Stimulated activated effector memory CD8-positive, alpha-beta T cell treated with anti-CD3 and anti-CD28 coated beads, Interleukin-12 subunit alpha, Interleukin-12 subunit beta, amount 100 ng/mL, for 72 hours (primary cell): ENCODE measurements around the gene ADGRG4.
"Not testable (repeated sequence)": the region's sequence is repeated elsewhere in the genome, so short reads cannot be mapped to it uniquely, and the experiment has no call there.

Source experiments
- ATAC-seq: fragments of 150-1000 bp; cut with Tn5 transposase; 2 replicates; pipeline ENCODE4 v1.10.0; 2021
- DNase-seq, 2 donors: peaks; one replicate each; pipeline ENCODE4 v3.0.0; 2021 to 2022; ENCODE audit warnings: low spot score in 2 of 2
- H3K27ac Mint-ChIP-seq: one replicate; pipeline ENCODE4 v1.8.0; 2022; ENCODE audit warnings: mild to moderate bottlenecking, mixed read lengths
- H3K36me3 Mint-ChIP-seq: one replicate; pipeline ENCODE4 v1.8.0; 2022; ENCODE audit warnings: mild to moderate bottlenecking, mixed read lengths
- H3K4me1 Mint-ChIP-seq: one replicate; pipeline ENCODE4 v1.8.0; 2022; ENCODE audit warnings: mixed read lengths
- H3K4me3 Mint-ChIP-seq: one replicate; pipeline ENCODE4 v1.8.0; 2022; ENCODE audit warnings: mild to moderate bottlenecking, mixed read lengths
- H3K9me3 Mint-ChIP-seq: one replicate; pipeline ENCODE4 v1.8.0; 2022; ENCODE audit warnings: mixed read lengths

ADGRG4 gene

GRCh38 chrX:136273986-136274385, 26.8 kb upstream of the ADGRG4 start:
- H3K9me3 Mint-ChIP-seq: no peaks in the 10 kb centered on the region
- H3K27ac Mint-ChIP-seq: no peak overlapping the region
- no peak for ATAC-seq
- no peaks in the 10 kb centered on the region for H3K36me3 Mint-ChIP-seq
- DNase-seq: no peak
- no peak overlapping the region for H3K4me3 Mint-ChIP-seq
- H3K4me1 Mint-ChIP-seq: no peaks in the 10 kb centered on the region

GRCh38 chrX:136275553-136275952, 25.2 kb upstream of the ADGRG4 start:
- H3K4me3 Mint-ChIP-seq: no peak overlapping the region
- DNase-seq (no peak), ATAC-seq (no peak)
- no peaks in the 10 kb centered on the region for H3K4me1 Mint-ChIP-seq
- no peaks in the 10 kb centered on the region for H3K9me3 Mint-ChIP-seq
- H3K27ac Mint-ChIP-seq: no peak overlapping the region
- H3K36me3 Mint-ChIP-seq: no peaks in the 10 kb centered on the region

GRCh38 chrX:136286375-136286774, 14.4 kb upstream of the ADGRG4 start:
- not testable (repeated sequence) for H3K36me3 Mint-ChIP-seq, H3K27ac Mint-ChIP-seq, H3K9me3 Mint-ChIP-seq, H3K4me1 Mint-ChIP-seq, H3K4me3 Mint-ChIP-seq, ATAC-seq, DNase-seq

GRCh38 chrX:136291824-136292223, 8.9 kb upstream of the ADGRG4 start:
- DNase-seq (no peak), ATAC-seq (no peak)
- no peak overlapping the region for H3K4me3 Mint-ChIP-seq

GRCh38 chrX:136292656-136293055, 8.1 kb upstream of the ADGRG4 start:
- no peak for DNase-seq
- Mint-ChIP-seq H3K36me3 (no peaks in the 10 kb centered on the region), H3K27ac (no peak overlapping the region), H3K4me1 (no peaks in the 10 kb centered on the region), H3K9me3 (no peaks in the 10 kb centered on the region), H3K4me3 (no peak overlapping the region)
- ATAC-seq: no peak

More at GRCh38 chrX:136291824-136292223, 8.9 kb upstream of the ADGRG4 start:
- no peaks in the 10 kb centered on the region for H3K4me1 Mint-ChIP-seq
- H3K36me3 Mint-ChIP-seq: no peaks in the 10 kb centered on the region
- H3K9me3 Mint-ChIP-seq: no peaks in the 10 kb centered on the region
- no peak overlapping the region for H3K27ac Mint-ChIP-seq

- no peak for ATAC-seq
- no peak overlapping the region for H3K4me3 Mint-ChIP-seq
Measured at GRCh38 chrX:136295380-136295779, 5.4 kb upstream of the ADGRG4 start.

GRCh38 chrX:136303041-136303440, 2.3 kb downstream of the ADGRG4 start:
- DNase-seq: no peak

More at GRCh38 chrX:136295380-136295779, 5.4 kb upstream of the ADGRG4 start:
- H3K27ac Mint-ChIP-seq: no peak overlapping the region
- DNase-seq: no peak
- no peaks in the 10 kb centered on the region for H3K9me3 Mint-ChIP-seq
- no peaks in the 10 kb centered on the region for H3K36me3 Mint-ChIP-seq
- H3K4me1 Mint-ChIP-seq: no peaks in the 10 kb centered on the region

GRCh38 chrX:136304493-136304892, 3.7 kb downstream of the ADGRG4 start:
- ATAC-seq (no peak), DNase-seq (no peak)
- Mint-ChIP-seq H3K4me1 (no peaks in the 10 kb centered on the region), H3K4me3 (no peak overlapping the region), H3K36me3 (no peaks in the 10 kb centered on the region), H3K9me3 (no peaks in the 10 kb centered on the region), H3K27ac (no peak overlapping the region)

More at GRCh38 chrX:136303041-136303440, 2.3 kb downstream of the ADGRG4 start:
- H3K4me3 Mint-ChIP-seq: no peak overlapping the region
- no peaks in the 10 kb centered on the region for H3K4me1 Mint-ChIP-seq
- H3K27ac Mint-ChIP-seq: no peak overlapping the region
- H3K9me3 Mint-ChIP-seq: no peaks in the 10 kb centered on the region
- ATAC-seq: no peak
- no peaks in the 10 kb centered on the region for H3K36me3 Mint-ChIP-seq

- H3K27ac Mint-ChIP-seq: no peak overlapping the region
- H3K9me3 Mint-ChIP-seq: no peaks in the 10 kb centered on the region
- ATAC-seq (no peak), DNase-seq (no peak)
- H3K4me3 Mint-ChIP-seq: no peak overlapping the region
- no peaks in the 10 kb centered on the region for H3K4me1 Mint-ChIP-seq
- no peaks in the 10 kb centered on the region for H3K36me3 Mint-ChIP-seq
Measured at GRCh38 chrX:136306182-136306581, 5.4 kb downstream of the ADGRG4 start.

GRCh38 chrX:136307471-136307870, 6.7 kb downstream of the ADGRG4 start:
- Mint-ChIP-seq H3K9me3 (no peaks in the 10 kb centered on the region), H3K36me3 (no peaks in the 10 kb centered on the region), H3K27ac (no peak overlapping the region), H3K4me3 (no peak overlapping the region), H3K4me1 (no peaks in the 10 kb centered on the region)
- DNase-seq: no peak
- no peak for ATAC-seq

GRCh38 chrX:136310411-136310810, 9.6 kb downstream of the ADGRG4 start:
- Mint-ChIP-seq H3K9me3 (no peaks in the 10 kb centered on the region), H3K4me3 (no peak overlapping the region), H3K4me1 (no peaks in the 10 kb centered on the region), H3K36me3 (no peaks in the 10 kb centered on the region), H3K27ac (no peak overlapping the region)
- no peak for DNase-seq
- ATAC-seq: no peak

GRCh38 chrX:136318156-136318555, 17.4 kb downstream of the ADGRG4 start:
- no peak for DNase-seq
- ATAC-seq: no peak
- H3K27ac Mint-ChIP-seq: no peak overlapping the region
- H3K9me3 Mint-ChIP-seq: no peaks in the 10 kb centered on the region
- H3K4me1 Mint-ChIP-seq: no peaks in the 10 kb centered on the region
- no peaks in the 10 kb centered on the region for H3K36me3 Mint-ChIP-seq
- no peak overlapping the region for H3K4me3 Mint-ChIP-seq

- Mint-ChIP-seq H3K4me3 (no peak overlapping the region), H3K27ac (no peak overlapping the region), H3K4me1 (no peaks in the 10 kb centered on the region), H3K9me3 (no peaks in the 10 kb centered on the region), H3K36me3 (no peaks in the 10 kb centered on the region)
- ATAC-seq (no peak), DNase-seq (no peak)
Measured at GRCh38 chrX:136318895-136319597, 18.3 kb downstream of the ADGRG4 start.

- Mint-ChIP-seq H3K4me1 (no peaks in the 10 kb centered on the region), H3K9me3 (no peaks in the 10 kb centered on the region), H3K4me3 (no peak overlapping the region), H3K27ac (no peak overlapping the region), H3K36me3 (no peaks in the 10 kb centered on the region)
- DNase-seq (no peak), ATAC-seq (no peak)
Measured at GRCh38 chrX:136319600-136319999, 18.8 kb downstream of the ADGRG4 start.

- ATAC-seq (no peak), DNase-seq (no peak)
- H3K36me3 Mint-ChIP-seq: no peaks in the 10 kb centered on the region
- H3K4me1 Mint-ChIP-seq: no peaks in the 10 kb centered on the region
- H3K9me3 Mint-ChIP-seq: no peaks in the 10 kb centered on the region
- H3K27ac Mint-ChIP-seq: no peak overlapping the region
- no peak overlapping the region for H3K4me3 Mint-ChIP-seq
Measured at GRCh38 chrX:136321532-136321931, 20.8 kb downstream of the ADGRG4 start.

- H3K36me3 Mint-ChIP-seq: no peaks in the 10 kb centered on the region
- no peak overlapping the region for H3K4me3 Mint-ChIP-seq
- H3K27ac Mint-ChIP-seq: no peak overlapping the region
- H3K9me3 Mint-ChIP-seq: no peaks in the 10 kb centered on the region
- H3K4me1 Mint-ChIP-seq: no peaks in the 10 kb centered on the region
- DNase-seq: no peak
- ATAC-seq: no peak
Measured at GRCh38 chrX:136322064-136322463, 21.3 kb downstream of the ADGRG4 start.

GRCh38 chrX:136325377-136325776, 24.6 kb downstream of the ADGRG4 start:
- ATAC-seq: no peak
- H3K36me3 Mint-ChIP-seq: no peaks in the 10 kb centered on the region

More at GRCh38 chrX:136325377-136325776, 24.6 kb downstream of the ADGRG4 start:
- no peak for DNase-seq
- Mint-ChIP-seq H3K9me3 (no peaks in the 10 kb centered on the region), H3K4me1 (no peaks in the 10 kb centered on the region), H3K4me3 (no peak overlapping the region), H3K27ac (no peak overlapping the region)
